ENCODE measurements around the gene CSTF1. TPM values are rescaled to one million over a fixed set of nuclear protein-coding genes. Genes with fewer than 3 reads are reported as not detected.

Gene CSTF1
- total RNA-seq, 1 experiment from 2014 or later: 44.5 TPM

- no peak for TF ChIP-seq ZBTB33 (IDR thresholded peaks at IDR 0.05; ENCODE audit: extremely low read depth, insufficient replicate concordance, low read length)
- no peak for TF ChIP-seq ELF1 (IDR thresholded peaks at IDR 0.05; ENCODE audit: borderline replicate concordance, low read depth)
These were observed 10.9 kb upstream of the CSTF1 start (continued) for GRCh38 chr20:56381501-56381900.

GRCh38 chr20:56382696-56383095, 9.7 kb upstream of the CSTF1 start:
- Histone ChIP-seq H3K36me3 (ENCODE audit: control insufficient read depth in 1 of 2, insufficient read depth in 2 of 2, low read length in 2 of 2) (peaks cover 52 to 55% of the 10 kb centered on the region in 2 experiments), H3K9ac (ENCODE audit: low read length) (no peak overlapping the region), H3K9me3 (ENCODE audit: control insufficient read depth in 1 of 2, insufficient read depth in 1 of 2, low read depth in 1 of 2, low read length in 2 of 2) (no peaks in the 10 kb centered on the region), H4K20me1 (ENCODE audit: insufficient read depth) (no peaks in the 10 kb centered on the region), H2AFZ (ENCODE audit: low read depth, low read length, poor library complexity, severe bottlenecking) (no peak overlapping the region), H3K79me2 (ENCODE audit: insufficient read depth, low read length) (peaks cover 92% of the 10 kb centered on the region), H3K27ac (ENCODE audit: low read depth, low read length) (no peak overlapping the region), H3K4me1 (ENCODE audit: control insufficient read depth in 1 of 2, insufficient read depth in 2 of 2, low read length in 2 of 2) (no peaks in the 10 kb centered on the region), H3K9me2 (ENCODE audit: insufficient read depth) (no peaks in the 10 kb centered on the region), H3K4me2 (ENCODE audit: low read length) (no peak overlapping the region), H3K27me3 (ENCODE audit: insufficient read depth, low read length) (no peaks in the 10 kb centered on the region), H3K4me3 (replicated peaks in 1 of 2; ENCODE audit: low read depth in 1 of 2, low read length in 2 of 2) (no peak overlapping the region)
- ChIA-PET RAD21 (ENCODE audit: low non-redundant PET in 1 of 2, low total read pairs in 2 of 2, uncharacterized antibody in 2 of 2, unreplicated experiment in 2 of 2) (no interaction called here), CTCF (no interaction called here), POLR2A (no interaction called here)
- no TSS peak for BruUV-seq (replicated peaks)
- intact Hi-C loops (cut with micrococcal nuclease): no loop called here
- TF ChIP-seq ATF3 (IDR thresholded peaks at IDR 0.05) (no peak), ZNF274 (IDR thresholded peaks at IDR 0.05; ENCODE audit: low read depth, low read length) (no peak), POLR2A (IDR thresholded peaks at IDR 0.05; ENCODE audit: borderline replicate concordance, extremely low read depth, insufficient read depth, insufficient read length) (no peak), CEBPB (IDR thresholded peaks at IDR 0.05; ENCODE audit: low read depth) (no peak), CTCF (IDR thresholded peaks at IDR 0.05 in 2 of 3, conservative IDR thresholded peaks at IDR 0.05 in 1 of 3; ENCODE audit: borderline replicate concordance in 1 of 3, insufficient read depth in 1 of 3, low read depth in 2 of 3, low read length in 2 of 3) (no peak), JUND (IDR thresholded peaks at IDR 0.05) (no peak), CBX3 (IDR thresholded peaks at IDR 0.05; ENCODE audit: low read depth) (no peak), EZH2 (IDR thresholded peaks at IDR 0.05) (no peak)
- DNase-seq (ENCODE audit: low read depth, low spot score) (no peak), ATAC-seq (no peak)
